H1 (cell line): ENCODE results near the gene RELL1.

Experiments
- ASH2L ChIP-seq: fragments of 200-600, 300-600 bp; sonication (generic); IDR thresholded peaks from one replicate; pipeline ENCODE4 v1.7.1; 2017; ENCODE audit warnings: low read length
- EZH2 ChIP-seq: fragments of 200-600 bp; sonication (generic); IDR thresholded peaks from 2 replicates; pipeline ENCODE4 v1.7.1; 2012; ENCODE audit warnings: low read depth, mild to moderate bottlenecking, moderate library complexity, low read length, inconsistent platforms; ENCODE audit not compliant: severe bottlenecking
- GABPA ChIP-seq: IDR thresholded peaks from 2 replicates; pipeline ENCODE4 v1.6.1; 2011; ENCODE audit warnings: mild to moderate bottlenecking, low read length, moderate library complexity, borderline replicate concordance; ENCODE audit not compliant: insufficient read depth
- POLR2A ChIP-seq, 2 experiments: IDR thresholded peaks; 1 replicate in 1 of 2; 2 replicates in 1 of 2; pipeline ENCODE4 v1.6.1; 2011; ENCODE audit warnings: low read depth in 2 of 2, low read length in 2 of 2, mild to moderate bottlenecking in 2 of 2; ENCODE audit errors: control extremely low read depth in 1 of 2
- TF ChIP-seq, protein P1 (sequence below), 3 experiments: IDR thresholded peaks; 1 replicate in 2 of 3; 2 replicates in 1 of 3; pipeline versions ENCODE4 v1.5.1 to v1.6.1; 2011; ENCODE audit warnings: low read length in 3 of 3, mild to moderate bottlenecking in 3 of 3, inconsistent platforms in 2 of 3, low read depth in 1 of 3, moderate library complexity in 1 of 3; ENCODE audit not compliant: insufficient read depth in 1 of 3; ENCODE audit errors: control extremely low read depth in 1 of 3

DNA sequence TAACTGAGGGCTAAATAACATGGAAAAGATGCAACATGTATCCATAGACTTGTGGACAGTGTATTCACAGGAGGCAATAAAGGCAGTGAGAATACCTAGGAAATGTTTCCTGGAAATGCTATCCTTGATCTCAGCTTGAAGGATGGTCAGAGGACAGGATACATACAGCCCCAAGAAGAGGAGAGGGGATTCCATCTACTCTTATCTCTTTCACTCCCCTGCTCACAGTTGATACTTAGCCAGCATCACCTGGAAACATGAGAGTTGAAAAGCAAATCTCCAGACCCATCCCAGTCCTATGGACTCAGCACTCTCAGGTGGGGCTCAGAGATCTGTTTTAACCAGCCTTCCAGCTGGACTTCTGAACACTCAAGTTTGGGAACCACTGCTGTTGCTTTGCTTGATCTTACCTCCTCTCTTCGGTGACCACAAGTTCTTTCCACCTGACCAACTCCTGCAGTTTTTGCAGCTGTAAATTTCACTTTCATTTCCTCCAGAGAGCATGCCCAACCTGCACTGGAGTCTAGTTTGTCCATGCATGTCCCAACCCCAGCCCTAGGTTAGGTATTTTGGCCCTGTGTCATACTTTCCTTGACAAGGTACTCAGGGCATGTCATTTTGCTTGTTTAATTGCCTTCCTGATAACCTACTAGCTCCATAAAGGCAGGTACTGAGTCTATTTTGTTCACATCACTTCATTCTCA, 10.4 kb downstream of the RELL1 start:
- TF ChIP-seq, protein P1, sequence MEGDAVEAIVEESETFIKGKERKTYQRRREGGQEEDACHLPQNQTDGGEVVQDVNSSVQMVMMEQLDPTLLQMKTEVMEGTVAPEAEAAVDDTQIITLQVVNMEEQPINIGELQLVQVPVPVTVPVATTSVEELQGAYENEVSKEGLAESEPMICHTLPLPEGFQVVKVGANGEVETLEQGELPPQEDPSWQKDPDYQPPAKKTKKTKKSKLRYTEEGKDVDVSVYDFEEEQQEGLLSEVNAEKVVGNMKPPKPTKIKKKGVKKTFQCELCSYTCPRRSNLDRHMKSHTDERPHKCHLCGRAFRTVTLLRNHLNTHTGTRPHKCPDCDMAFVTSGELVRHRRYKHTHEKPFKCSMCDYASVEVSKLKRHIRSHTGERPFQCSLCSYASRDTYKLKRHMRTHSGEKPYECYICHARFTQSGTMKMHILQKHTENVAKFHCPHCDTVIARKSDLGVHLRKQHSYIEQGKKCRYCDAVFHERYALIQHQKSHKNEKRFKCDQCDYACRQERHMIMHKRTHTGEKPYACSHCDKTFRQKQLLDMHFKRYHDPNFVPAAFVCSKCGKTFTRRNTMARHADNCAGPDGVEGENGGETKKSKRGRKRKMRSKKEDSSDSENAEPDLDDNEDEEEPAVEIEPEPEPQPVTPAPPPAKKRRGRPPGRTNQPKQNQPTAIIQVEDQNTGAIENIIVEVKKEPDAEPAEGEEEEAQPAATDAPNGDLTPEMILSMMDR (IDR thresholded peaks at IDR 0.05; ENCODE audit: control extremely low read depth in 1 of 3, insufficient read depth in 1 of 3, low read depth in 1 of 3, low read length in 3 of 3): no peak
- TF ChIP-seq EZH2 (no peak), POLR2A (IDR thresholded peaks at IDR 0.05; ENCODE audit: control extremely low read depth in 1 of 2, low read depth in 2 of 2, low read length in 2 of 2) (no peak), GABPA (no peak), ASH2L (no peak)
